Stimulated activated CD8-positive, alpha-beta memory T cell treated with anti-CD3 and anti-CD28 coated beads, Interleukin-15, amount 100 ng/mL, for 48 hours (primary cell): ENCODE data around the gene PTH2R.
A peak's percentile ranks its signal among the peaks of the same experiment; 100 is the strongest.
"Not testable (repeated sequence)": the region's sequence is repeated elsewhere in the genome, so short reads cannot be mapped to it uniquely, and the experiment has no call there.

Experiments used
- DNase-seq, 2 donors: peaks; one replicate each; pipeline ENCODE4 v3.0.0-alpha.2; 2020; ENCODE audit warnings: low read depth in 2 of 2

Gene PTH2R

DNA sequence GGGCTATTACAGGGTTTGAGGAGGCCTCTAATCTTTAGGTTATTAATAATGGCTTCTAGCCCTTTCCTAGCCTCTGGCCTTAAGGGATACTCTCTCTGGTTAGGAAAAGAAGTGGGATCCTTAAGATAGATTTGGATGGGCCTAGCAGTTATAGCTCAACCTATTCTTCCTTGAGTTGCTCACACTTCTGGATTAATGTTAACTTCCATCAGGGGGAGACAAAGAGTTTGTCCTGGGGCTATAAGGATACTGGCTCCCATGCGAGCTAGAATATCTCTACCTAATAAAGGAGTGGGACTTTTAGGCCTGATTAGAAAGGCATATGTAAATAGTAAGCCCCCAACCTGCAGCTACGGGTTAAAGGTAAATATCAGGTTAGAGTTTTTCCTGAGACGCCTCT, 14.3 kb upstream of the PTH2R start:
- no peak for DNase-seq

DNA sequence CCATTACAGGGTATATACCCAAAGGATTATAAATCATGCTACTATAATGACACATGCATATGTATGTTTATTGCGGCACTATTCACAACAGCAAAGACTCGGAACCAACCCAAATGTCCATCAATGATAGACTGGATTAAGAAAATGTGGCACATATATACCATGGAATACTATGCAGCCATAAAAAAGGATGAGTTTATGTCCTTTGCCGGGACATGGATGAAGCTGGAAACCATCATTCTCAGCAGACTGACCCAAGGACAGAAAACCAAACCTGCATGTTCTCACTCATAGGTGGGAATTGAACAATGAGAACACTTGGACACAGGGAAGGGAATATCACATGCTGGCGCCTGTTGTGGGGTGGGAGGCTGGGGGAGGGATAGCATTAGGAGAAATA, 9.8 kb upstream of the PTH2R start:
- DNase-seq = not testable (repeated sequence)

DNA sequence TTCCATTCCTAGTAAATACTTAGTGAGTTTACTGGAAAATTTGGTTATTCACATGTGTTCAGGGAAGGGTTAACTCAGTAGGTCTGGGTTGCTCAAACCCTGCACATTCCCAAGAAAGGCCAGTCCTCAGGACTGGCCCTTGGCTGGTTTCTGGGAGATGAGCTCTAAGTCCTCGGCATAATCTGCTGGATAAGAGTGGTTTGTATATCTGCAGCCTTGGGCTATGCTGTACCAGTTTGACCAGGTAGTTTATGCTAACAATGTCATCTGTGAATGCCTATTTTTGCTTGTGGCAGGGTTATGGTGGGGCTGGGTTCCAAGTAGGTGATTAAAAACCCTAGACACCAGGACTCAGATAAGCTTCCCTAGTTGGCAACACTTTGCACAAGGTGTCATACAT, 7.4 kb upstream of the PTH2R start:
- no peak for DNase-seq

DNA sequence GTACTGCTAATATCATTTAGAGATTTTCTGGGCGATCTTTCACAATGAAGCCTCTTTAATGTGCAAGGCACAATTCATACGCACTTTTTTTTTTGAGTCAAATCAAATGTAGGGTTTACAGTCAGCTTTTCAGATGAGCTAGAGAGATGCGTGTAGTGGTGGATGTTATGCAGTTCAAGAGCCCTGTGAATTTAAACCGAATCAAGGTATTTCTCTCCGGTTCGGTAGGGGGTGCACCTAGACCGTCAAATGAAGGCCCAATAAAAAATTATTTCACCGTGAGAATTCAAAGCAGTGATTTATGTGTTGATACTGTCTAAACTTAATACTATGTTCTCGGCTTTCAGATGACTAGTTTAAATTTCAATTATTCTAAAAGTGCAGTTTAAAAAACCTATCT, 1.1 kb downstream of the PTH2R start:
- no peak for DNase-seq

DNA sequence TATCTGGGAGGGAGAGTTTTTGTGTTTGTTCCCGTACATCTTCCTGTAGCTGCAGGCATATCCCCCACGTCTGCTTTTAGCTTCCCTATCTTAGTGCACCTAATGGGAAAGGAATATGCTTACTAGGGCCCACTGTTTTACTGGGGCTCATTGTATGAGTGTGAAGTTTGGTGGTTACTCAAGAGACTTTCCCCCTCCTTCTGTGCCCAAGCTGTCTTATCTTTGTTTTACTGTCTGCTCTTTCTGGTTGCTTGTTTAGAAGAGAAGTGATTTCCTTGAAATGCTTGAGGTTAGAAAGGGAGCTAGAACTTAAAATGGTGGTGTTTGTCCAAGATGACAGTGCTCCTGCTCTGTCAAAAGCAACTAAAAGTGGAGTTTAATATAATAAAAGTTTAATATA, 7.3 kb downstream of the PTH2R start:
- DNase-seq = no peak

DNA sequence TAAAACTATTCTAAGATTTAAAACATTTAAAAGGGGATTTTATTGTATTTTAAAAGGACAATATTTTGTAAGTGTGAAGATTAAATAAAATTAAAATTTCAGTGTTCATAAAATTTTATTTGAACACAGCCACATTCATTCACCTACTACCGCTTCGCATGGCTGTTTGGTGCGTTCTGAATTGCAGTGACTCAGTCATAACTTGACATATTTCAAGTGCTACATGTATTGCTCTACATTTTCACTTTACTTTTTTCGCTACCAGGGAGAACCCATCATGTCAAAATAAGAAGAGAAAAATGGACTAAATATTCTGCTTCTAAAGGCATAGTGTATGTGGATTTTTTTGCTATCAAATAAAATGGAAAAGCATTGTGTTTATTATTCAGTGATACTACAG, 8.7 kb downstream of the PTH2R start:
- DNase-seq = no peak

DNA sequence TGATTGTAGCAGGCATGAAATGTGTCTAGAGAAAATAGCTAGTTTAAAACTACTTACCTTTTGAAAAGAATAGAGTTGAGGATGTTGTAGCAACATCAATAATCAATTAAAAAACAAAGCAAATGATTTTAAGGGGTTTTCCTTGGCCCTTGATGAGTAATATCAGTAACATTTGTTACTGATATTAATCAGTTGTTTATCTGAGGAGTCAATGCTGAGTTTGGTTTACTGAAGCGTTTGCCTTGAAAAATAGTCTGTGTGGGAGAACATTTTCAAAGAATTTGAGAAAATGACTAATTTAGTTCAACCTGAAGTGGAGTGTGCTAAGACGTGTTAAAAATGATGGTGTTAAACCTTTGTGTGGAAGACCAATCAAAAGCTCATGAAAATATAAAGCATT, 9.3 kb downstream of the PTH2R start:
- no peak for DNase-seq

DNA sequence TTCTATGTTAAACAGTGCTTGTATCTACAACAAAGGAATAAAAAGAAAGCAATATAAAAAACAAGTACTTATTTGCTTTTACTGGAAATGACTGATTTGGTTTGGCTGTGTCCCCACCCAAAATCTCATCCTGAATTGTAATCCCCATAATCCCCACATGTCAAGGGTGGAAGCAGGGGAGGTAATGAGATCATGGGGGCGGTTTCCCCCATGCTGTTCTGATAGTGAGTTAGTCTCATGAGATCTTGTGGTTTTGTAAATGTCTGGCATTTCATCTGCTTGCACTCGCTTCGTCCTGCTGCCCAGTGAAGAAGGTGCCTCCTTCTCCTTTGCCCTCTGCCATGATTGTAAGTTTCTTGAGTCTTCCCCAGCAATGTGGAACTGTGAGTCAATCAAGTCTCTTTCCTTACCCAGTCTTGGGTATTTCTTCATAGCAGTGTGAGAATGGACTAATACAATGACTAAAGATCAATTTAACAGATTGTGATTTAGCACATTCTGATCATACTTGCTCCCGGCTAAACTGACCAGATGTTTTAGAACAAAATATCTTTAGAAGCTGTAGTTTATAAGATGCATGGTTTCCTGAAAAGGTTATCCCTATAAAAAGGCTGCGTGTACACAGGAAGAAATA, 19.9 kb downstream of the PTH2R start:
- no peak for DNase-seq

DNA sequence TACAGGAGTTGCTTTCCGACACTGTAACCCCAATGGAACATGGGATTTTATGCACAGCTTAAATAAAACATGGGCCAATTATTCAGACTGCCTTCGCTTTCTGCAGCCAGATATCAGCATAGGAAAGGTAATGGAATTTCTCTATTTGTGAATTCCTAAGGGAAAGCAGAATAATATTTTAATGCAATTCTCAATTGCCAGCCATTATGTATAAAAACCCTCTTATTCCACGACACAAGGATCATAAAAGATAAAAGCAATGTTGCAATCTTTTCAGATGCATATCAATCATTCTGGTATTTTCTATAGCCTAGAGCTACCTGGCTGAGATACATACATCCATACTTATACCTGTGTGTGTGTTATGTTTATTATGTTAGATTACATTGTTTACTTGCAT, 31.2 kb downstream of the PTH2R start:
- DNase-seq = no peak

DNA sequence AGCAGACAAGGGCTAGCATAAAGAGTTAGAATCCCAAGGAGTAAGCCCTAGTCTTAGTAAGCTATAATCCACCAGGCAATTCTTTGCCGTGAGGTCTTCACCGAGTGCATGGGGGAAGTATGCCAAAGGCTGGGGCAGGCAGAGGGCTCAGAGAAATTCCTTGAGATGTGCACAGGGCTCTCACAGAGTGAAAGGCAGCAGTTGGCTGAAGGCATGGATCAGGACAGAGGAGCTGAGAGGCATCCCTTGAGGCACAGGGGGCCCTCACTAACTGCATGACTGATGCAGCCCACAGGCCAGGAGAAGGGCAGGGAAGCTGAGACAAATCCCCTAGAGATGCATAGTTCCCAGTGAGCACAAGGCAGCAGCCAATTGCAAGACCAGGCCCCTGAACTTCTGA, 34.1 kb downstream of the PTH2R start:
- no peak for DNase-seq

DNA sequence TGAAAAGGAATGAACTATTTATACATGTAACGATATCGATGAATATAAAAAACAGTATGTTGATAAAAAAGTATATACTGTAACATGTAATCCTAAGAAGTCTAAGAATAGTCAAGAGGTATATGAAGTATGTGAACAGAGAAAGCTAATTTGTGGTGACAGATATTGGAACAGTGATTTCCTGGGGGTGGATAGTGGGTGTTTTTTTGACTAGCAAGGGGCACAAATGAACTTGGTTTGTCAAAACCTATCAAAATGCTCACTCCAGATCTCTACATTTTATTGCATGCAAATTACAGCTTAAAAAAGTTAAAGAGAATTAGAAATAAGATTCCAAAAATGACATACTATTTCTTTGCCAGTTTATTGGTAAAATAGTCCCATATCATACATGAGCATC, 35.4 kb downstream of the PTH2R start:
- no peak for DNase-seq

DNA sequence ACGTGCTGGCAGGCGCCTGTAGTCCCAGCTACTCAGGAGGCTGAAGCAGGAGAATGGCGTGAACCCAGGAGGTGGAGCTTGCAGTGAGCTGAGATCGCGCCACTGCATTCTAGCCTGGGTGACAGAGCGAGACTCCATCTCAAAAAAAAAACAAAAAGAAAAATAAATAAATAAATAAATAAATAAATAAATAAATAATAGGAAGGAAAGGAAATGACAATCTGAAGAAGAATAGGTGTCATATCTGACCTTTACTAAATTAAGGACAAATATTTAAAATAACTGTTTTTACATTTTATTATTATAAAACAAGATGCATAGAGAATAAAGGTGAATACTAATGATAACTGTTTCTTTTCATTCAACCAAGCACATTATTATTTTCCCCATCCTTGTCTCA, 40.9 kb downstream of the PTH2R start:
- not testable (repeated sequence) for DNase-seq

DNA sequence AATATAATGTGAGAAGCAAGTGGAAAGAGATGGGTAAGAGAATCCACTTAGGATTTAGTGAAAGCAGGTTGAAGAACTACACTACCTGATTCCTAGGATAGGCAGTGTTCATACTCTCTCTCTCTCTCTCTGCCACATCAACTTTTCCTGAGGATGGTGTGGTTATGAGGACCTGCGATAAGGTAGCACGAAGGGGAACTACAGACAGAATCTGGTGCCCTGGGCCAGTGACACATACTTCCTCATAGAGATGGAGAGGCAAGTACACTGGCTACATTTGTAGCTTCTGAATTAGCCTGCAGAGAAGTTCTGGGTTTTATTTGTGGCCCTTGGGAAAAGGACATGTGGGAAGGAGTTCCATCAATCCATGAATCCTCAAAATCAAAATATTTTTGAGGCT, 44.5 kb downstream of the PTH2R start:
- DNase-seq = no peak

DNA sequence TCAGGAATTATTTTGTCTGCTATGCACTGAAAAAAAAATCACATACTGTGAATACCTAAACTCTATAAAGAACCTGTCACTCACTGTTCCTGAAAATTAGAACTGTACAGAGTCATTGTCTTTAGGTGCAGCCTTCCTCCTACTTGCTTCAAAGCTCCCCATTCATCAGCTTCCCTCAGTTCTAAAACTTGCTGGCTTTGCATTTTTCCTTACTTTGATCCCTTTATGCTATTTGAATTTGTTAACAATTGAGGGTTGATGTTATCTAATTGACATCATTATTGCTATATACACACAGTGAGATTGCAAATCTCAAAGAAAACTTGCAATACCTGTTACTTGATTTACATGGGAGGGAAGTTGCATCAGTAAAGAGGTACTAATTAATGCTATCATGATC, 48.3 kb downstream of the PTH2R start:
- no peak for DNase-seq

DNA sequence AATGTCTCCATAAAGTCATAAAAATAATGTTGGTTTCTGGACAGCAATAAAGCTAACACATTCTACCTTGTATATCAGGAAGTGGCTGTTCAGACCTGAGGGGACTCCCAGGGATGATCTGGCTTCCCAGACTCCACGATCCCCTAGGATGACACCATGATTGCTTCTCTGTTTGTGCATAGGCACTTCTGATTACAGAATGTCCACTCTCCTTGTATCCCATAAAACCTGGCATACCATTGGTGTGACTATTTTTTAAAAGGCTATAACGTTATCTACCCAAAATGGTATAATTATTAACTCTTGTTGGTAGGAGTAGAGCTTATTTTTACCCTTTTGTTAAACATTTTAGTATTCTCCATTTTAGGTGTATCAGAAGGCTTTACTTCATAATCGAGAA, 57.1 kb downstream of the PTH2R start:
- no peak for DNase-seq

DNA sequence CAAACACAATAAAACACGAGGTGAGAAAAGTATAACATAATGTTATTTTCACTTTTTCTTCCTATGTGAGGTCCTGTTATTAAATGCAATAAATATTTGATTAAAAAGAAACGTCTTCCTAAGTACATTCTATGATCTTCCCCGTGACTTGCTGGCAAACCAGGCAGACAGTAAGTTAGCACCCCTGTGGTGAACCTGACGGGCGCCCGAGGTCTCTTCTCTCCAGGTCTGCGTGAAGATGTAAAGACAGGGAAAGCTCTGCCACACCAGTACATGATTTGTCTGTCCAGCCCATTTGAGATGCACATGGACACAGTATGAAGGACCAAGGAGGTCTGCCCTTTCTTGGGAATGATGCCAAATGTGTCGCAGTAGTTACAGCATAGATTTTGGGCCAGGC, 57.6 kb downstream of the PTH2R start:
- DNase-seq = no peak

DNA sequence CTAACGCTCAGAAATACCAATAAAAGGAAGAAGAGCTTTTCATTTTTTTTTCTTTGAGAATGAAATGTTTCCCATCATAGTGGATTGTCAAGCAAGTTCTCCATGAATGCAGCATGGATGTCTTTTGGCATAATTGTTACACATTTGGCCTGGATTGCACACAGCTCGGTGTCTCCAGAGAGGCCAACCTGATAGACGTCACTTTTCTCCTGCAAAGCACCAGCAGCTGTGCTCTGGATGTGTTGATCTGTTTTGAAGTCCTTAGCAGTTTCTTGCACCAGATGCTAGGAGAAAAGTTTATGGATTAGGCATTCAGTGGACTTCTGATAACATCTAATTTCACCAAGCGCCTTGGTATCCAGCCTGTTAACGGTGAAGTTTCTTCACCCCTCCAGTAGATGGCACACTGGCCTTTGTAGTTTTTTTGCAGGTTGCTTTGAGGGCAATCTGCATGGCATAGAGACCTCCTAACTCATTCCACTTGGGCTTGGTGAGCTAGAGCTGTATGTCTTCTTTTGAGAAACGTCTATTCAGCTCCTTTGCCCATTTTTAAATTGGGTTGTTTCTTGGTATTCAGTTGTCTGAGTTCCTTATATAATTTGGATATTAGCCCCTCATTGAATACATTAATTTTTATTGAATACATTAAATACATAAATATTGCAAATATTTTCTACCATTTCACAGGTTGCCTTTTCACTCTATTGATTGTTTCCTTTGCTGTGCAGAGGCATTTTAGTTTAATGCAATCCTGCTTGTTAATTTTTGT, 59.7 kb downstream of the PTH2R start:
- peak in 1 of 2 donors; percentile 0 for DNase-seq

DNA sequence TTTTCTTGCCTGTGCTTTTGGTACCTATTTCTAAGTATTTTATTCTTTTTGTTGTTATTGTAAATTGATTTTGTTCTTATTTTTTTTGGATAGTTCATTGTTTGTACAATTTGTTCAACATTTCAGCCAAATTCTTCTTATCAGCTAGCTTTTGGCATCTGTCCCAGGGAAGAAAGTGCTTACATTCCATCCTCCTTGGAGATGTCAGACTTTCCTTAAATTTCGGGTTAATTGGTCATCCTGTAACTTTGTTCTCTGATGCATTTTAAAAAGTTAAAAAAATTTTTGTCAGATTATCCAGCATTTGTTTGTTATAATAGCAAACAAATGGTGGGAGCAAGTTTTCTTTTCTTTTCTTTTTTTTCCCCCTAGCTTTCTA, 60.3 kb downstream of the PTH2R start:
- DNase-seq = no peak

DNA sequence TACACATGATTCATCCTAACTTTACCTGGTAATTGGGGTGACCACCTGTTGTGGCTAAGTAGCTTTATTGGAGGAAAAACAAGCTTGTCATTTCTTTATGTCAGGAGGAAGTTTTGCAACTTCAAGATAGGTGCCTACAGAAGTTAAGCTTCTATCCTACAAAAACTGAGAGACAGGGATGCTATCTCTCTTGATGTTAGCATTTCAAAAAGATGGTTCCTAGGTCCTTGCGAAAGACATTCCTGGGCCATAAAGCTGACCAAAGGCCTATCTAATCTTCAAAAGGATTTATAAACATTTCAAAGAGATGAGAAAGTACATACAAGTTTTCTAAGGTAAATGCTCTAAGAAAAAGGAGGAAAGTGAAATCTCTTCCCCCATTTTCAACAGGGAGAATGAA, 61.0 kb downstream of the PTH2R start:
- no peak for DNase-seq

DNA sequence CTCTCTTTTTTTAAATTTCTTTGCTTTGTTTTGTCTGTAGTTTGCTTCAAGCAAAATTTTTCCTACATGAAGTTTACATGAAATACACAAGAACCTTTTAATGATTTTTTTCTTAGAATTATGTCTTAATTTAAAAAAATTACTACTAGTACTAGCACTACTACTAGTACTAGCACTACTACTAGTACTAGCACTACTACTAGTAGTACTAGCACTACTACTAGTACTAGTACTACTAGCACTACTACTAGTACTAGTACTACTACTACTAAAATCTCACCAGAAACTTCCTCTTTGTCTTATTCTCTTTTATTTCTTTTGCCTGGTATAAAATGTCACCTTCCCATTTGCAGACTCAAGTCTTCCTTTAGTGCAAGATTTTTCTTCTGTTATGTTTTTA, 71.1 kb downstream of the PTH2R start:
- no peak for DNase-seq

DNA sequence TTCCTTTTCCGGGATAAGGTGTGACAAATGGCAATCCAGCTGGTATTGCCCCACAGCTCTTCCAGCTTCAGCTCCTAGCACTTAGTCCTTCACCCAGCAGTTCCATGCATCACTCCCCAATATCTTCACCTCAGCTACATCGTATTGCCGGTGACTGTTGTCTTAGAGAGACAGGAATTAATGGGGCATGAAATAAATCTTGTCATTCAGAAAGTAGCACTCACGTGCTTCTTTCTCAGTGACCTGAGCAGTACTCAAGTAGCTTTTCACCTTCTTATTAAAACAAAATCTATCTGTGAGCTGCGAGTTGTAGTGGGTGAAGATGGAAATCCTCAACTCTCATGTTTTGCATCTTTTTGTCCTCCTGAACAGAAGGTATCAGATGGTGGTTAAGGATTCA, 72.8 kb downstream of the PTH2R start:
- no peak for DNase-seq

DNA sequence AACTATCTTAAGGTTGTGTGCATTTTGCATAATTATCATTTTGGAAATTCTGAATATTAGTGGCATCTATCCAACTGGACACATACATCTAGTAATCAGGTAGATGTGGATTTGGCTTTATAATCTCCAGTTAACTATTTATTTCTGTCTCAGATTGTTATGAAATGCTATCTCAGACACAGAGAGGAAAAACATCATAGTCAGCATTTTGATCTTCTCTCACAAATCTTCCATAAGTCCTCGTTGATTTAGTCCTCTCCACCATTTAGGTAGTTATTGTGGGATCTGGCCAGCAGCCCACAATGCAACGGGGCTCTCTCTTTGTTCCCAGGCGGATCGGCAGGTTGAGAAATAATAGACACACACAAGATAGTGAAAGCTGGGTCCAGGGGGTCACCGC, 75.4 kb downstream of the PTH2R start:
- DNase-seq = not testable (repeated sequence)

DNA sequence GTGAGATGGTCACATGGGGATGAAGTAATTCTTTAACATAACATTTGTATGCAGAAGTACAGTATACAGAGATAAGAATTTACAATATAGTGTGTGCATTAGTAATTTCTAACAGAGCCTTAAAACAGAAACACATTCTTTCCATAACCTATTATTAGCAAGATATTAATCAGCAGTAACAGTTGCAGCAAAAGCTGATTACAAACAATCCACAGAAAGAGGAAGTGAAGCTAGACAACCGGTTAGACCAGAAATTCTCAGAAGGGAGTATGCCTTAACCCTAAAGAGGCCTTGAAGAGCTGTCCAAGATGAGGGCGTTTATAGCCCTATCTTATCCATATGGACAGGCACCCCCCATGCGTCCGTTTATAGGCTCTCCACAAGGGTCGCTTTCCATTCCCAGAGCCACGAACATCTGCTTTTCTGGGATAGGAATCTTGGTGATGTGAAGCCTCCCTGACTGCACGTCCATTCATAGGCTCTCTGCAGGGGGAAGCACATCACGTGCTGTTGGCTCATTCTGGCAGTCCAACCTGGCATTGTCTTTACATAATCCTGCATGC, 75.9 kb downstream of the PTH2R start:
- DNase-seq = not testable (repeated sequence)

DNA sequence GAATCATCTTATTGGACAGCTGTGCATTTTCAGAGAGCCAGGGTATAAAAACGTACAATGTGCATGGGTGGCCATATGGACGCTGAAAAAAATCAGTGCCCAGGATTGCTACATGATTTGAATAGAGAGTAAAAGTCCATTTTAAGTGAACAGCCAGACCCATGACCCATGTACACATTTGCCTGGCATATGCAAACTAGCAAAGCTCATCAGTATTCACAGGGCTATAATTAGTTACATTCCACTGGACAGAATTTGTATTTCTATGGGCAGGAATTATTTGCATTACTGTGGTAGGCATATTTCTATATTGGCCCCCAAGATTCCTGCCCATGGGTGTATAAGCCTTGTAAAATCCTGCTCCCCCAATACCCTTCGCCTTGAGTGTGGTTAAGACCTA, 78.8 kb downstream of the PTH2R start:
- no peak for DNase-seq
